OCI-LY1 (cell line): Measurements from ENCODE around the gene FERMT2.

Experiments
- H2AFZ ChIP-seq: fragments of 200-600 bp; sonication (generic), shearing (Covaris generic); 2 replicates; pipeline ENCODE4 v1.6.0; 2014; ENCODE audit warnings: antibody characterized with exemption, mild to moderate bottlenecking, low read length
- H3F3A ChIP-seq: fragments of 200-600 bp; sonication (generic), shearing (Covaris generic); 2 replicates; pipeline ENCODE4 v1.6.0; 2014; ENCODE audit warnings: mild to moderate bottlenecking, antibody characterized with exemption, low read length, moderate library complexity; ENCODE audit not compliant: insufficient read depth
- H3K27ac ChIP-seq: fragments of 200-600 bp; sonication (generic); 2 replicates; pipeline ENCODE4 v1.5.1; 2014; ENCODE audit warnings: low read length, mixed run types, mild to moderate bottlenecking, low read depth; ENCODE audit not compliant: poor library complexity, severe bottlenecking
- H3K27me3 ChIP-seq: fragments of 200-600 bp; sonication (generic); 2 replicates; pipeline ENCODE4 v1.6.0; 2014; ENCODE audit warnings: antibody characterized with exemption, mild to moderate bottlenecking, low read length, moderate library complexity; ENCODE audit not compliant: insufficient read depth
- H3K36me3 ChIP-seq: fragments of 200-600 bp; sonication (generic); 2 replicates; pipeline ENCODE4 v1.6.1; 2014; ENCODE audit warnings: mild to moderate bottlenecking, antibody characterized with exemption, low read length, moderate library complexity, mixed read lengths; ENCODE audit not compliant: insufficient read depth
- H3K4me1 ChIP-seq: fragments of 200-600 bp; sonication (generic); 2 replicates; pipeline ENCODE4 v1.5.1; 2014; ENCODE audit warnings: mild to moderate bottlenecking, low read length, moderate library complexity; ENCODE audit not compliant: insufficient read depth, severe bottlenecking
- H3K4me2 ChIP-seq: fragments of 200-600 bp; sonication (generic), shearing (Covaris generic); 2 replicates; pipeline ENCODE4 v1.6.1; 2014; ENCODE audit warnings: low read length
- H3K4me3 ChIP-seq: fragments of 200-600 bp; sonication (generic); 2 replicates; pipeline ENCODE4 v1.5.1; 2014; ENCODE audit warnings: low read length, low read depth, mild to moderate bottlenecking, mixed read lengths; ENCODE audit not compliant: poor library complexity, severe bottlenecking
- H3K79me2 ChIP-seq: fragments of 200-600 bp; shearing (Covaris generic); 2 replicates; pipeline ENCODE4 v1.6.1; 2016; ENCODE audit warnings: mixed run types, low read length, mixed read lengths; ENCODE audit not compliant: insufficient read depth
- H3K9ac ChIP-seq: fragments of 200-600 bp; sonication (generic), shearing (Covaris generic); 2 replicates; pipeline ENCODE4 v1.6.1; 2014; ENCODE audit warnings: mild to moderate bottlenecking, low read length, mixed read lengths
- H3K9me2 ChIP-seq: fragments of 200-600 bp; sonication (generic), shearing (Covaris generic); 2 replicates; pipeline ENCODE4 v1.6.1; 2014; ENCODE audit warnings: low read depth, mild to moderate bottlenecking, low read length, mixed read lengths
- H3K9me3 ChIP-seq: fragments of 200-600 bp; shearing (Covaris generic); 2 replicates; pipeline ENCODE4 v1.6.1; 2014; ENCODE audit warnings: low read length, mixed read lengths
- H4K20me1 ChIP-seq: fragments of 200-600 bp; sonication (generic), shearing (Covaris generic); 2 replicates; pipeline ENCODE4 v1.6.0; 2016; ENCODE audit warnings: mild to moderate bottlenecking, low read length; ENCODE audit not compliant: insufficient read depth
- EZH2 ChIP-seq: fragments of 200-600 bp; sonication (generic), shearing (Covaris generic); IDR thresholded peaks from 2 replicates; pipeline ENCODE4 v1.8.0; 2017; ENCODE audit warnings: borderline replicate concordance, mixed run types, mild to moderate bottlenecking, antibody characterized with exemption, low read length, moderate library complexity, mixed read lengths
- TF ChIP-seq, protein P1 (sequence below): fragments of 200-600 bp; sonication (generic), shearing (Covaris generic); IDR thresholded peaks from 2 replicates; pipeline ENCODE4 v1.5.1; 2017; ENCODE audit warnings: mild to moderate bottlenecking, antibody characterized with exemption, low read length, moderate library complexity, mixed read lengths

FERMT2 gene

DNA sequence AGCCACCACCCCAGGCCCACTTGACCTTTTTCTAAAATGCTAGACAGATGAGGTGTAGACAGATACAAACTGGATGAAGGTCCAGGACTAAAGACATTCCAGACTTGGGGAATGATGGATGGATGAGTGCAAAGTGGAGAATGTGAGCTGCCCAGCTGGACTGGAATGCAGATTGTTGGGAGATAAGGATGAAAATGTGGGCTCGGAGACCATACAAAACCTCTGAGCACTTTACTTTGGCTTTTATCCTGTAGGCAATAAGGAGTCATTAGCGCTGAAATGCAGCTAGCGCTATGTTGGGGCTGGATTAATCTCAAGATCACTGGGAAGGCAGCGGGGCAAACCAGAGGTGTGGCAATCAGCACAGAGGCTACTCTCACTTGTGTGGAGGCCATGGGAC is 94.7 kb downstream of the FERMT2 start:
- Histone ChIP-seq H3K27ac (no peak overlapping the region), H2AFZ (no peak overlapping the region), H3K9me2 (no peaks in the 10 kb centered on the region), H3K4me3 (no peak overlapping the region), H3K4me1 (peaks cover 5% of the 10 kb centered on the region), H3K4me2 (no peak overlapping the region), H3F3A (no peaks in the 10 kb centered on the region), H3K79me2 (no peaks in the 10 kb centered on the region), H4K20me1 (no peaks in the 10 kb centered on the region), H3K9ac (no peak overlapping the region), H3K27me3 (no peaks in the 10 kb centered on the region), H3K9me3 (no peaks in the 10 kb centered on the region), H3K36me3 (no peaks in the 10 kb centered on the region)
- TF ChIP-seq EZH2 = no peak
- TF ChIP-seq, protein P1, sequence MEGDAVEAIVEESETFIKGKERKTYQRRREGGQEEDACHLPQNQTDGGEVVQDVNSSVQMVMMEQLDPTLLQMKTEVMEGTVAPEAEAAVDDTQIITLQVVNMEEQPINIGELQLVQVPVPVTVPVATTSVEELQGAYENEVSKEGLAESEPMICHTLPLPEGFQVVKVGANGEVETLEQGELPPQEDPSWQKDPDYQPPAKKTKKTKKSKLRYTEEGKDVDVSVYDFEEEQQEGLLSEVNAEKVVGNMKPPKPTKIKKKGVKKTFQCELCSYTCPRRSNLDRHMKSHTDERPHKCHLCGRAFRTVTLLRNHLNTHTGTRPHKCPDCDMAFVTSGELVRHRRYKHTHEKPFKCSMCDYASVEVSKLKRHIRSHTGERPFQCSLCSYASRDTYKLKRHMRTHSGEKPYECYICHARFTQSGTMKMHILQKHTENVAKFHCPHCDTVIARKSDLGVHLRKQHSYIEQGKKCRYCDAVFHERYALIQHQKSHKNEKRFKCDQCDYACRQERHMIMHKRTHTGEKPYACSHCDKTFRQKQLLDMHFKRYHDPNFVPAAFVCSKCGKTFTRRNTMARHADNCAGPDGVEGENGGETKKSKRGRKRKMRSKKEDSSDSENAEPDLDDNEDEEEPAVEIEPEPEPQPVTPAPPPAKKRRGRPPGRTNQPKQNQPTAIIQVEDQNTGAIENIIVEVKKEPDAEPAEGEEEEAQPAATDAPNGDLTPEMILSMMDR = no peak

DNA sequence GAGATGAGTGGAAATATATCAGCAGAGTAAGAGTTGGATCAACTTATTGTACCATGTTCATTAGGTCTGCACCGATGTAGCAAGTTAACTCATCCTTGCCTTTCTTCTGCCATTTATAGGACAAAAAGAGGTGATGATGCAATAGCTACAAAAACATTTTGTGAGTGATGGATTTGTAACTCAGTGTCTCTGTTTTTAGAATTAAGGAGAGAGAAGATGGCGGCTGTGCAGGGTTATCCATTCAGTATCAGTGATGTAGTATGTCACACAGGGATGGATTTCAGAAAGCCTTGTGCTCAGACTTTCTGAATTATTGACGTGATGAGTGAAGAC is 97.4 kb downstream of the FERMT2 start:
- no peak for TF ChIP-seq EZH2
- TF ChIP-seq, protein P1 = no peak
- no peak overlapping the region for H3K27ac ChIP-seq
- no peaks in the 10 kb centered on the region for H3K4me1 ChIP-seq
- H3K36me3 ChIP-seq = no peaks in the 10 kb centered on the region
- H3K79me2 ChIP-seq = no peaks in the 10 kb centered on the region
- no peak overlapping the region for H3K4me3 ChIP-seq
- H4K20me1 ChIP-seq = no peaks in the 10 kb centered on the region
- no peak overlapping the region for H3K9ac ChIP-seq
- no peak overlapping the region for H2AFZ ChIP-seq
- H3K4me2 ChIP-seq = no peak overlapping the region
- H3K9me3 ChIP-seq = no peaks in the 10 kb centered on the region
- H3F3A ChIP-seq = no peaks in the 10 kb centered on the region
- no peaks in the 10 kb centered on the region for H3K9me2 ChIP-seq
- no peaks in the 10 kb centered on the region for H3K27me3 ChIP-seq

DNA sequence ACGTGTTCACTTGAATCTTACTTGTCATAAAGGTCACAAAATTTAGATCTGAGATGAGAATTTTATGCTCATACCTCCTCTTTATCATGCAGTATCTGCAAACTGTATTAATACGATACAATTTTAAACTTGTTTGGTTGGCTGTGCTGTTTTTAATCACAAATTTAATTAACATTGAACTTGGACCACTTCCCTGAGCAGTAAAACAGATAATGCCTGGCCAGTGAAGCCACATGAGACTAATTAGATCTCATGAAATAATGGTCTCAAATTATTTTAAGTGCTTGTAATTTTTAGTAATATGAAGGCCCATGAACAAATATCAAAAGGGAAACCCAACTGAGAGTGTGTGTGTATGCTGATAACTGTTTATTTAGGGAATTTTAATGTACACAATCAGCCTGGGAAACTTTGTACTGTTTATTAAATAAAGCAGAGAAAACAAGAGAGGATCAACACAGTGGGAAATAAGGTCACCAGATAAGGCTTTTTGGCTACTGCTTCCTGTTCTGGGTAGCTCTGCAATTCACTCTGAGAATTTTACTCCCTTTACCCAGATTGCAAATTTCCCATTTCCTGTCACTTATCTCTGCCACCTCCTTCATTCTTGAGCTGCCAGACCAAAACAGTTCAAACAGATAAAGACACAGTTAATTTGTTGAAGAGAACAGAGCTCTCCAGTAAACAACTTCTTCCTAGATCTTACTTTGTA is 97.9 kb downstream of the FERMT2 start:
- Histone ChIP-seq H3K4me3 (no peak overlapping the region), H3K36me3 (no peaks in the 10 kb centered on the region), H3K9me3 (no peaks in the 10 kb centered on the region), H3K79me2 (no peaks in the 10 kb centered on the region), H3F3A (no peaks in the 10 kb centered on the region), H3K9ac (no peak overlapping the region), H3K27ac (no peak overlapping the region), H3K4me1 (no peaks in the 10 kb centered on the region), H3K4me2 (no peak overlapping the region), H4K20me1 (no peaks in the 10 kb centered on the region), H2AFZ (no peak overlapping the region), H3K27me3 (no peaks in the 10 kb centered on the region), H3K9me2 (no peaks in the 10 kb centered on the region)
- TF ChIP-seq, protein P1 = no peak
- TF ChIP-seq EZH2 = no peak
